ENCODE results near the gene SMG6. TPM values are rescaled to one million over a fixed set of nuclear protein-coding genes. Genes with fewer than 3 reads are reported as not detected.
A peak's percentile ranks its signal among the peaks of the same experiment; 100 is the strongest.

SMG6 gene
- total RNA-seq, 4 donors from 2014 or later: 17.9 to 24.0 (median 20.1) TPM

GRCh38 chr17:2102931-2103809, 200.4 kb downstream of the SMG6 start:
- TF ChIP-seq CTCF (IDR thresholded peaks at IDR 0.05) (no peak), POLR2A (IDR thresholded peaks at IDR 0.05) (no peak)
- WGBS, 2 donors: 70 to 78% methylated on average over 9 of the region's 9 CpGs
- peaks cover 0 to 2% (median 0%) of the 10 kb centered on the region in 3 donors for H3K36me3 ChIP-seq
- H3K9me3 ChIP-seq: no peaks in the 10 kb centered on the region
- H3K4me1 ChIP-seq: peaks cover 5 to 75% (median 8%) of the 10 kb centered on the region in 3 donors
- no peak overlapping the region for H3K4me3 ChIP-seq
- intact Hi-C loops (cut with DNase I): no loop called here
- peak overlapping the region in 2 of 4 donors; percentile 26 to 39 for H3K27ac ChIP-seq
- no peak for DNase-seq
- no peaks in the 10 kb centered on the region for H3K27me3 ChIP-seq

- 63 to 75% methylated on average over 6 to 12 of the region's 15 CpGs for WGBS, 2 donors
- H3K27me3 ChIP-seq: no peaks in the 10 kb centered on the region
- peak overlapping the region in 2 of 4 donors; percentile 13 to 26 for H3K27ac ChIP-seq
- DNase-seq: no peak
- H3K4me3 ChIP-seq: no peak overlapping the region
- H3K4me1 ChIP-seq: peaks cover 0 to 60% (median 0%) of the 10 kb centered on the region in 3 donors
- intact Hi-C loops (cut with DNase I): no loop called here
- no peaks in the 10 kb centered on the region for H3K9me3 ChIP-seq
- H3K36me3 ChIP-seq: peaks cover 0 to 6% (median 0%) of the 10 kb centered on the region in 3 donors
- TF ChIP-seq POLR2A (IDR thresholded peaks at IDR 0.05) (no peak), CTCF (IDR thresholded peaks at IDR 0.05) (no peak)
Observed at GRCh38 chr17:2101448-2102257, 201.9 kb downstream of the SMG6 start.

DNA sequence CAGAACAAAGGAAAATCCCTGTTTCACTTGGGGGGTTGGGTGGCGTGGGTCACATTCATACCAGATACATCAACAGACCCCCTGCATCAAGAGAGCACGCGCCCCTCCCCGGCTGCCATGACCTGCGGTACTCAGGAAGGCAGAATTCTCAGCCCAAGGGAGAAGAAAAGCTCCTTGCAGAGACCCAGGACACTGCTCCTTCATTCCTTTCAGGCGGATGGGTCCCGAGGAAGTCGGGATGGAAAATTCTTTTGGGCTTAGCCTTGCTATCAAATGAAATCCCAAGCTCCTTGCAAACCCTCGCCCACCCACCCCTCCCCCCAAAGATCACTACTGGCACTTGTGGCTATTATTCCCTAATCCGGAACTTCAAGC, 208.1 kb downstream of the SMG6 start:
- peaks cover 0 to 6% (median 0%) of the 10 kb centered on the region in 3 donors for H3K36me3 ChIP-seq
- no peak overlapping the region for H3K4me3 ChIP-seq
- H3K9me3 ChIP-seq: no peaks in the 10 kb centered on the region
- TF ChIP-seq CTCF (IDR thresholded peaks at IDR 0.05) (no peak), POLR2A (IDR thresholded peaks at IDR 0.05) (no peak)
- peak overlapping the region; percentile 20 to 67 (median 53) for H3K27ac ChIP-seq
- intact Hi-C loops (cut with DNase I): loop anchor here (10.0 kb wide), 1 partner anchor 149 kb away; no protein-coding TSS in a partner anchor
- 64 to 76% methylated on average over 5 of the region's 10 CpGs for WGBS, 2 donors
- no peak for DNase-seq
- no peaks in the 10 kb centered on the region for H3K27me3 ChIP-seq
- peaks cover 11 to 51% (median 19%) of the 10 kb centered on the region in 3 donors for H3K4me1 ChIP-seq

- whole genome bisulfite sequencing, 2 donors: 41 to 47% methylated on average over 8 to 10 of the region's 12 CpGs
- DNase-seq: no peak
- TF ChIP-seq POLR2A (IDR thresholded peaks at IDR 0.05) (no peak), CTCF (IDR thresholded peaks at IDR 0.05) (peak in 5 of 6 experiments; percentile 55 to 88 (median 86))
- peaks cover 0 to 6% (median 0%) of the 10 kb centered on the region in 3 donors for H3K36me3 ChIP-seq
- no peaks in the 10 kb centered on the region for H3K9me3 ChIP-seq
- H3K4me1 ChIP-seq: peaks cover 11 to 51% (median 23%) of the 10 kb centered on the region in 3 donors
- no peak overlapping the region for H3K4me3 ChIP-seq
- peak overlapping the region; percentile 20 to 67 (median 53) for H3K27ac ChIP-seq
- intact Hi-C loops (cut with DNase I): loop anchor here (10.0 kb wide), 1 partner anchor 150 kb away; no protein-coding TSS in a partner anchor
- H3K27me3 ChIP-seq: no peaks in the 10 kb centered on the region
Observed at GRCh38 chr17:2094891-2095535, 208.6 kb downstream of the SMG6 start.

Measured in esophagus squamous epithelium (tissue), 5 donors.